Transverse colon (tissue), 4 donors: Measurements from ENCODE around the gene ROR1. TPM values are rescaled to one million over a fixed set of nuclear protein-coding genes. Genes with fewer than 3 reads are reported as not detected.
"Not testable (repeated sequence)": the region's sequence is repeated elsewhere in the genome, so short reads cannot be mapped to it uniquely, and the experiment has no call there.

ENCODE experiments used
- DNase-seq: peaks from one replicate; pipeline ENCODE4 v3.0.0-alpha.2; 2019
- H3K27ac ChIP-seq, 4 donors: fragments of 200-600 bp; sonication (generic); 2 replicates each; pipeline ENCODE4 v1.5.1; 2016 to 2018; ENCODE audit warnings: inconsistent platforms in 4 of 4
- H3K27me3 ChIP-seq: fragments of 200-600 bp; sonication (generic); 2 replicates; pipeline ENCODE4 v1.5.1; 2017; ENCODE audit warnings: inconsistent platforms
- H3K36me3 ChIP-seq, 4 donors: fragments of 200-600 bp; sonication (generic); 2 replicates each; pipeline ENCODE4 v1.5.1; 2017 to 2019; ENCODE audit warnings: inconsistent platforms in 4 of 4
- H3K4me1 ChIP-seq, 4 donors: fragments of 200-600 bp; sonication (generic); 2 replicates each; pipeline ENCODE4 v1.5.1; 2017 to 2020; ENCODE audit warnings: inconsistent platforms in 4 of 4
- H3K4me3 ChIP-seq, 4 donors: fragments of 200-600 bp; sonication (generic); 1 replicate in 1 of 4; 2 replicates in 3 of 4; pipeline versions ENCODE4 v1.5.1 to v1.6.1; 2017 to 2019; ENCODE audit warnings: inconsistent platforms in 4 of 4
- H3K9me3 ChIP-seq, 2 donors: fragments of 200-600 bp; sonication (generic); 2 replicates each; pipeline ENCODE4 v1.5.1; 2017 to 2019; ENCODE audit warnings: inconsistent platforms in 2 of 2
- CTCF ChIP-seq, 5 experiments: fragments of 200-600 bp in 3 of 5; fragments of 450-650 bp in 2 of 5; sonication (generic) in 3 of 5; IDR thresholded peaks; 1 replicate in 2 of 5; 2 replicates in 3 of 5; pipeline ENCODE4 v1.5.1; 2016 to 2017; ENCODE audit warnings: antibody characterized with exemption in 5 of 5, inconsistent platforms in 3 of 5, mild to moderate bottlenecking in 2 of 5, moderate library complexity in 1 of 5
- EP300 ChIP-seq: sonication (generic); formaldehyde crosslinking; IDR thresholded peaks from one replicate; pipeline ENCODE4 v1.6.1; 2017; ENCODE audit warnings: antibody characterized with exemption, low read depth
- POLR2A ChIP-seq: fragments of 450-650 bp; IDR thresholded peaks from one replicate; pipeline ENCODE4 v1.6.1; 2016; ENCODE audit warnings: antibody characterized with exemption, mild to moderate bottlenecking, moderate library complexity
- POLR2AphosphoS5 ChIP-seq, 3 donors: sonication (generic); formaldehyde crosslinking; IDR thresholded peaks; one replicate each; pipeline ENCODE4 v1.6.1; 2016; ENCODE audit warnings: antibody characterized with exemption in 3 of 3
- whole genome bisulfite sequencing, 2 donors: methylation state at CpG; one replicate each; pipeline ENCODE4 v1.1.5; 2018; ENCODE audit warnings: low coverage in 1 of 2; 5-methylcytosine and 5-hydroxymethylcytosine counted together
- in situ Hi-C, 4 donors: fragments of 200-750 bp; cut with MboI; loops; one replicate each; pipeline versions ENCODE4 v1.15.0 to v1.15.1; 2017; ENCODE audit warnings: low sequenced_read_pairs in 3 of 4, low pct_ligation_motif_present in 1 of 4, low pct_unique_long_range_greater_than_20kb in 1 of 4
- intact Hi-C: fragments of 100-400 bp; cut with DNase I; formaldehyde crosslinking; loops from one replicate; pipeline ENCODE4 v1.15.1; 2023; ENCODE audit warnings: low total_unique reads
- total RNA-seq, 4 donors: library from RNA; depleted of rRNA; stranded (reverse); fragments of >200 nt; gene quantifications; one replicate each; pipeline ENCODE4 v1.1.0, GENCODE V29; 2016

The ROR1 gene
- total RNA-seq, 4 donors from 2014 or later: 3.0 to 6.7 (median 4.6) TPM

GRCh38 chr1:64098846-64099582 lies 325.2 kb downstream of the ROR1 start:
- Histone ChIP-seq H3K36me3 (no peaks in the 10 kb centered on the region), H3K4me1 (peaks cover 0 to under 1% (median 0%) of the 10 kb centered on the region in 4 donors), H3K4me3 (no peak overlapping the region), H3K27me3 (no peaks in the 10 kb centered on the region), H3K27ac (no peak overlapping the region), H3K9me3 (no peaks in the 10 kb centered on the region)
- intact Hi-C loops: no loop called here
- in situ Hi-C loops: no loop called here
- no peak for DNase-seq
- TF ChIP-seq CTCF (IDR thresholded peaks at IDR 0.05): no peak
- 77 to 87% methylated on average over 4 to 9 of the region's 9 CpGs for WGBS, 2 donors

GRCh38 chr1:64100791-64101190 lies 327.0 kb downstream of the ROR1 start:
- intact Hi-C loops: no loop called here
- in situ Hi-C loops: no loop called here

GRCh38 chr1:64104585-64104984 lies 330.8 kb downstream of the ROR1 start:
- H3K9me3 ChIP-seq, H3K36me3 ChIP-seq, in situ Hi-C loops, DNase-seq, H3K4me3 ChIP-seq, H3K4me1 ChIP-seq, H3K27ac ChIP-seq, intact Hi-C loops, H3K27me3 ChIP-seq: not testable (repeated sequence)
- 50 to 91% methylated on average over 1 of the region's 1 CpG for WGBS, 2 donors

More at GRCh38 chr1:64100791-64101190, 327.0 kb downstream of the ROR1 start:
- WGBS, 2 donors: 69 to 75% methylated on average over 2 to 4 of the region's 4 CpGs
- Histone ChIP-seq H3K27ac (no peak overlapping the region), H3K4me3 (no peak overlapping the region), H3K27me3 (no peaks in the 10 kb centered on the region), H3K9me3 (no peaks in the 10 kb centered on the region), H3K36me3 (no peaks in the 10 kb centered on the region), H3K4me1 (no peaks in the 10 kb centered on the region)
- TF ChIP-seq CTCF (IDR thresholded peaks at IDR 0.05): no peak
- TF ChIP-seq EP300: no peak
- TF ChIP-seq POLR2AphosphoS5 (IDR thresholded peaks at IDR 0.05): no peak
- no peak for TF ChIP-seq POLR2A
- no peak for DNase-seq

- in situ Hi-C loops (no loop called here), intact Hi-C loops (loop anchor here (2.0 kb wide), 1 partner anchor 66 kb away; no protein-coding TSS in a partner anchor)
- 51 to 78% methylated on average over 4 of the region's 4 CpGs for WGBS, 2 donors
- no peak for TF ChIP-seq POLR2A
- TF ChIP-seq POLR2AphosphoS5 (IDR thresholded peaks at IDR 0.05): no peak
- no peak for TF ChIP-seq CTCF (IDR thresholded peaks at IDR 0.05)
- TF ChIP-seq EP300: no peak
- H3K27ac ChIP-seq: no peak overlapping the region
- H3K9me3 ChIP-seq: no peaks in the 10 kb centered on the region
- no peaks in the 10 kb centered on the region for H3K4me1 ChIP-seq
- H3K4me3 ChIP-seq: no peak overlapping the region
- H3K36me3 ChIP-seq: no peaks in the 10 kb centered on the region
- no peaks in the 10 kb centered on the region for H3K27me3 ChIP-seq
- DNase-seq: no peak
Measured at GRCh38 chr1:64107118-64107519, 333.3 kb downstream of the ROR1 start.

- no peaks in the 10 kb centered on the region for H3K4me1 ChIP-seq
- in situ Hi-C loops (no loop called here), intact Hi-C loops (loop anchor here (2.0 kb wide), 1 partner anchor 65 kb away; no protein-coding TSS in a partner anchor)
- no peaks in the 10 kb centered on the region for H3K36me3 ChIP-seq
- no peak for TF ChIP-seq POLR2AphosphoS5 (IDR thresholded peaks at IDR 0.05)
- no peak for TF ChIP-seq POLR2A
- no peaks in the 10 kb centered on the region for H3K27me3 ChIP-seq
- 67 to 88% methylated on average over 2 of the region's 2 CpGs for WGBS, 2 donors
- H3K27ac ChIP-seq: no peak overlapping the region
- no peaks in the 10 kb centered on the region for H3K9me3 ChIP-seq
- H3K4me3 ChIP-seq: no peak overlapping the region
- DNase-seq: no peak
Measured at GRCh38 chr1:64107632-64108031, 333.8 kb downstream of the ROR1 start.
